Measurements from ENCODE around the gene REEP5. TPM values are rescaled to one million over a fixed set of nuclear protein-coding genes. Genes with fewer than 3 reads are reported as not detected.

The REEP5 gene
- total RNA-seq, 4 donors from 2014 or later, result 19.8 to 47.5 (median 35.6) TPM

DNA sequence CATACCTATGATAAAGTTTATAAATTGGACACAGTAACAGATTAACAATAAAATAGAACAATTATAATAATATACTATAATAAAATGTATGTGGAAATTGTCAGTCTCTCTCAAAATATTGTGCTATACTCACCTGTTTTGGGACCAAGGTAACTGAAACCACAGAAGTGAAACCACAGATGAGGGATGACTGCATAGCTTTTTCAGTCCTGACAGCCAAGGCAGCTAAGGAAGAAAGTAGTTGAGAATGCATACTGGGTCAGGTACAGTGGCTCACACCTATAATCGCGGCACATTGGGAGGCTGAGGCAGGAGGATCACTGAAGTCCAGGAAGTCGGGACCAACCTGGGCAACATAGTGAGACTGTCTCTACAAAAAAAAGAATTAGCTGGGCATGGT is 52.1 kb downstream of the REEP5 start:
- Histone ChIP-seq H3K27me3 (no peaks in the 10 kb centered on the region), H3K9me3 (no peaks in the 10 kb centered on the region), H3K4me3 (no peak overlapping the region), H3K36me3 (peaks cover 0 to 59% (median 0%) of the 10 kb centered on the region in 3 donors), H3K27ac (no peak overlapping the region), H3K4me1 (no peaks in the 10 kb centered on the region)
- no peak for DNase-seq
- TF ChIP-seq CTCF (IDR thresholded peaks at IDR 0.05), result no peak
- TF ChIP-seq POLR2A (IDR thresholded peaks at IDR 0.05), result no peak

DNA sequence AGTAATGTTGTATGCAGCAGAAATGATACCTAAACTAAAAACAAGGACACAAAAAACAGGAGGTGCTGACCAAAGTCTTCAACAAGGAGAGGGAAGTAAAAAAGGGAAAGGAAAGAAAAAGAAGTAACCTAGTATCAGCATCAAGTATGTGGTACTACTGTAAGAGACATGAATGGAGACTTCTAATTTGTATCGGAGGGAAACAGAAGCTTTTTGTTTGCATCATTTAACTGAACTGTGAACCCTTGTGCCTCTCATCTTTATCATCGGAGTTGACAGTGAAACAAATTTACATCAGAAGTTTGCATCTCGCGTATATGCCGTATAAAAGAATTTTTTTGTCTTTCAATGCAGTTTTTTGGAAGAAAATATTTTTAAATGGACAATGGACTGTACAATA is 54.6 kb downstream of the REEP5 start:
- no peaks in the 10 kb centered on the region for H3K9me3 ChIP-seq
- TF ChIP-seq CTCF (IDR thresholded peaks at IDR 0.05) (no peak), POLR2A (IDR thresholded peaks at IDR 0.05) (no peak)
- no peak overlapping the region for H3K4me3 ChIP-seq
- H3K36me3 ChIP-seq, result peaks cover 0 to 76% (median 0%) of the 10 kb centered on the region in 3 donors
- no peak overlapping the region for H3K27ac ChIP-seq
- no peaks in the 10 kb centered on the region for H3K27me3 ChIP-seq
- DNase-seq, result no peak
- peaks cover 0 to 11% (median 0%) of the 10 kb centered on the region in 4 donors for H3K4me1 ChIP-seq

- H3K36me3 ChIP-seq, result peaks cover 0 to 76% (median 0%) of the 10 kb centered on the region in 3 donors
- DNase-seq, result no peak
- peaks cover 0 to 18% (median 2%) of the 10 kb centered on the region in 4 donors for H3K4me1 ChIP-seq
- H3K4me3 ChIP-seq, result no peak overlapping the region
- no peaks in the 10 kb centered on the region for H3K27me3 ChIP-seq
- H3K9me3 ChIP-seq, result no peaks in the 10 kb centered on the region
- no peak for TF ChIP-seq CTCF (IDR thresholded peaks at IDR 0.05)
- no peak for TF ChIP-seq POLR2A (IDR thresholded peaks at IDR 0.05)
- H3K27ac ChIP-seq, result no peak overlapping the region
These were observed 55.3 kb downstream of the REEP5 start for GRCh38 chr5:112866739-112867138.

DNA sequence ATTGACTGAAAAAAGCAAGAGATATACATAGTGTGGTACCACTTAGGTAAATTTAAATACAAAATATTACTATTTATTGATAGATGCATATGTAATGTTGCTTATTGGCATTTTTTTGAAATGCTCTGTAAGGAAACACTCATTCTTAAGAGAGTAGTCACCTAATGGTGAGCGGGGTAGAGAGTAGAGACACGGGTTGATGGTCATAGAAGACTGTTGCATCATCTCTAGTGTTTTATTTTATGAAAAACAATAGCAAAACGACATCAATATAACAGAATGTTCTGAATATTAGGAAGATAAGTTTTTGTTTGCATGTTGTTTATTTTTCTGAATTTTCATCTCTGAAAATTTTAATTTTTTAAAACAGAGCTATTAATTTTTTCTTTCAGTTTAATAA is 56.9 kb downstream of the REEP5 start:
- TF ChIP-seq POLR2A (IDR thresholded peaks at IDR 0.05), result no peak
- TF ChIP-seq CTCF (IDR thresholded peaks at IDR 0.05), result no peak
- Histone ChIP-seq H3K36me3 (peaks cover 0 to 67% (median 0%) of the 10 kb centered on the region in 3 donors), H3K4me3 (no peak overlapping the region), H3K4me1 (peaks cover 0 to 18% (median 2%) of the 10 kb centered on the region in 4 donors), H3K27me3 (no peaks in the 10 kb centered on the region), H3K9me3 (no peaks in the 10 kb centered on the region), H3K27ac (no peak overlapping the region)
- no peak for DNase-seq

DNA sequence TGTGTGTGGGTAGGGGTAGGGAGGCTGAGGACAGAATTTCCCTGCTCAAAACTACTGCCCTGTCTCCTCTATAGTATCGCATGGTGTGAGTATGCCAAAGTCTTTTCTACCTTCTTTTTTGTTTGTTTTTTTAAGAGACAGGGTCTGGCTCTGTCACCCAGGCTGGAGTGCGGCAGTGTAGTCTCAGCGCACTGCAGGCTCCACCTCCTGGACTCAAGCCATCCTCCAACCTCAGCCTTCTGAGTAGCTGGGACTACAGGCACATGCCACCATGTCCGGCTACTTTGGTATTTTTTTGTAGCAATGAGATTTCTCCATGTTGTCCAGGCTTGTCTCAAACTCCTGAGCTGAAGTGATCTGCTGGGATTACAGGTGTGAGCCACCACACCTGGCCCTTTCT is 58.5 kb downstream of the REEP5 start:
- no peaks in the 10 kb centered on the region for H3K9me3 ChIP-seq
- H3K27me3 ChIP-seq, result no peaks in the 10 kb centered on the region
- peaks cover 0 to 51% (median 0%) of the 10 kb centered on the region in 3 donors for H3K36me3 ChIP-seq
- H3K27ac ChIP-seq, result no peak overlapping the region
- no peak for DNase-seq
- peaks cover 0 to 18% (median 2%) of the 10 kb centered on the region in 4 donors for H3K4me1 ChIP-seq
- H3K4me3 ChIP-seq, result no peak overlapping the region
- TF ChIP-seq POLR2A (IDR thresholded peaks at IDR 0.05), result no peak
- no peak for TF ChIP-seq CTCF (IDR thresholded peaks at IDR 0.05)

- H3K9me3 ChIP-seq, result no peaks in the 10 kb centered on the region
- no peak overlapping the region for H3K27ac ChIP-seq
- no peaks in the 10 kb centered on the region for H3K27me3 ChIP-seq
- TF ChIP-seq POLR2A (IDR thresholded peaks at IDR 0.05), result no peak
- TF ChIP-seq CTCF (IDR thresholded peaks at IDR 0.05), result no peak
- peaks cover 0 to 37% (median 0%) of the 10 kb centered on the region in 3 donors for H3K36me3 ChIP-seq
- H3K4me3 ChIP-seq, result peak overlapping the region; percentile 59 to 88 (median 75)
- peaks cover 0 to 18% (median 2%) of the 10 kb centered on the region in 4 donors for H3K4me1 ChIP-seq
- no peak for DNase-seq
These were observed 59.9 kb downstream of the REEP5 start for GRCh38 chr5:112862085-112862484.

Measured in Peyer's patch (tissue), 4 donors.